HFF-Myc (cell line): ENCODE results near the gene GFY.

Experiments
- DNase-seq: peaks from one replicate; pipeline ENCODE4 v3.0.0-alpha.2; 2011; ENCODE audit warnings: low read depth; ENCODE audit errors: extremely low read depth
- H3K4me3 ChIP-seq: replicated peaks from 2 replicates; pipeline ENCODE4 v1.5.1; 2011; ENCODE audit warnings: low read depth, mild to moderate bottlenecking, control low read depth, low read length
- TF ChIP-seq, protein P1 (sequence below): IDR thresholded peaks from 2 replicates; pipeline ENCODE4 v1.5.1; 2012; ENCODE audit warnings: mild to moderate bottlenecking, low read depth, low read length, control low read depth; ENCODE audit errors: missing control alignments

The GFY gene

DNA sequence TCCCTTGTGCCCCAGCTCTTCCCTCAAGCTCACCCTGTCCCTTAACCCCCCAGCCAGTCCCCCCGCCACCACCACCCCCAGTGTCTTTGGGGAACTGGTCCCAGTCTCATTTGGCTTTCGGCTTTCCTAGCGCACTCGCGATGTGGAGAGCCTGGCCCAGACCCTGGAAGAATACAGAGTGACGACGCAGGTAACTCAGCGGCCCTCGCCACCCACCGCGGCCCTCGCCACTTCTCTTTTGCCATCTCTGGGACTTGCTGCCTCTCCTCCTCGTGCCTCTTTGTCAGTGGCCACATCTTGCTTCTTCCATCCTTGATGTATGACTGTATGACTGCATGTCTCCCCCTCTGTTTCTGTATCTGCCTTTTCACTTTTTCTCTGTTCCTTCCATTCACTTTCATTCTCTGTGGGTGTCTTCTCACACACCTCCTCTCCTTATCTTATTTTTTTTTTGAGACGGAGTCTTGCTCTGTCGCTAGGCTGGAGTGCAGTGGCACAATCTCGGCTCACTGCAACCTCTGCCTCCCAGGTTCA is 17.6 kb upstream of the GFY start:
- no peak overlapping the region for H3K4me3 ChIP-seq
- TF ChIP-seq, protein P1, sequence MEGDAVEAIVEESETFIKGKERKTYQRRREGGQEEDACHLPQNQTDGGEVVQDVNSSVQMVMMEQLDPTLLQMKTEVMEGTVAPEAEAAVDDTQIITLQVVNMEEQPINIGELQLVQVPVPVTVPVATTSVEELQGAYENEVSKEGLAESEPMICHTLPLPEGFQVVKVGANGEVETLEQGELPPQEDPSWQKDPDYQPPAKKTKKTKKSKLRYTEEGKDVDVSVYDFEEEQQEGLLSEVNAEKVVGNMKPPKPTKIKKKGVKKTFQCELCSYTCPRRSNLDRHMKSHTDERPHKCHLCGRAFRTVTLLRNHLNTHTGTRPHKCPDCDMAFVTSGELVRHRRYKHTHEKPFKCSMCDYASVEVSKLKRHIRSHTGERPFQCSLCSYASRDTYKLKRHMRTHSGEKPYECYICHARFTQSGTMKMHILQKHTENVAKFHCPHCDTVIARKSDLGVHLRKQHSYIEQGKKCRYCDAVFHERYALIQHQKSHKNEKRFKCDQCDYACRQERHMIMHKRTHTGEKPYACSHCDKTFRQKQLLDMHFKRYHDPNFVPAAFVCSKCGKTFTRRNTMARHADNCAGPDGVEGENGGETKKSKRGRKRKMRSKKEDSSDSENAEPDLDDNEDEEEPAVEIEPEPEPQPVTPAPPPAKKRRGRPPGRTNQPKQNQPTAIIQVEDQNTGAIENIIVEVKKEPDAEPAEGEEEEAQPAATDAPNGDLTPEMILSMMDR, result no peak
- DNase-seq, result no peak

DNA sequence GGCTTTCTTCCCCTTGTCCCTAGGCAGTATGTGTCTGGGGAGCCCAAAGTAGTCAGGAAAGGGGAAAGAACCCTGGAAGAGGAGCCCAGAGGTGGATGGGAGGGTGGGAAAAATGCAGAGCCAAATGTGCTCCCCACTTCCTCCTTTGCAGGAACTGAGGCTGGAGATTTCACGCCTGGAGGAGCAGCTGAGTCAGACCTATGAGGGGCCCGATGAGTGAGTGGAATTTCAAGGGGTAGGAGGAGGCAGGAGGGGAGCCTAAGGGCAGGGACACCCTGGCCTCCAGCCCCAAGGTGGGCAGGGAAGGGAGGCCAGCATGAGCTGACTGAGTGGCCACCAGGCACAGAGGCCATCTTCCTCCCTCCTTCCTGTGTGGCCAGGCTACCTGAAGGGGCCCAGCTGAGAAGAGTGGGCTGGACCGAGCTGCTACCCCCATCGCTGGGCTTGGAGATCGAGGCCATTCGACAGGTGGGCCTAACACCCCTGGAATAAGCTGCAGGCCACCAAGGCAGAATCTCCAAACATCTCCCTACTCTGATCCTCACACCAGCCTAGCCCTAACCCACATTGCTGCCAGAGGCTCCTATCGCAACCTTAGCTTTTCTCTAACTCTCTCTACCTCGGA is 16.3 kb upstream of the GFY start:
- TF ChIP-seq, protein P1, result no peak
- DNase-seq, result no peak
- H3K4me3 ChIP-seq, result no peak overlapping the region

DNA sequence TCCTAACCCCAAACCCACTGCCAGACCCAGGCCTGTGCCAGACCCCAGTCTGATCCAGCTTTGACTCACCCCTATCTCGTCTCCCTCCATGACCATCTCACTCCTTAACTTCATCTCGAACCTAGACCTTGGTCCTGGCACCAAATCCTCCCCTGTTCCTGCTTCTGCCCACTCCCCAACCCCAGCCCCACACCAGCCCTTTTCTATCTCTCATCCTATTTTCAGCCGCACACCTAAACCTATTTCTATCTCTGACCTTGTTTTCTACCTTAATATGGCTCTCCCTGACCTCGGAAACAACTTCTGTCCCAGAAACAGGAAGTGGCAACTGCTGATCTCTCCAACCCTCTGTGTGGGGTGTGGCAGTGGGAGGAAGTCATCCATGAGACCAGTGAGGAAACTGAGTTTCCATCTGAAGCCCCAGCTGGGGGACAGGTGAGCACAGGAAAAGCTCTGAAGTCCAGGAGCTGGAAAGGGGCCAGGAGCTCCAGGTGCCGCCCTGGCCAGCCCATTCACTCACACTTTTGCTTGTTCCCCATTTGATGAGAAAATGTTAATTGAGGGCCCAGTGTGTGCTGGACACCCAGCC is 15.7 kb upstream of the GFY start:
- TF ChIP-seq, protein P1, result no peak
- no peak overlapping the region for H3K4me3 ChIP-seq
- no peak for DNase-seq

DNA sequence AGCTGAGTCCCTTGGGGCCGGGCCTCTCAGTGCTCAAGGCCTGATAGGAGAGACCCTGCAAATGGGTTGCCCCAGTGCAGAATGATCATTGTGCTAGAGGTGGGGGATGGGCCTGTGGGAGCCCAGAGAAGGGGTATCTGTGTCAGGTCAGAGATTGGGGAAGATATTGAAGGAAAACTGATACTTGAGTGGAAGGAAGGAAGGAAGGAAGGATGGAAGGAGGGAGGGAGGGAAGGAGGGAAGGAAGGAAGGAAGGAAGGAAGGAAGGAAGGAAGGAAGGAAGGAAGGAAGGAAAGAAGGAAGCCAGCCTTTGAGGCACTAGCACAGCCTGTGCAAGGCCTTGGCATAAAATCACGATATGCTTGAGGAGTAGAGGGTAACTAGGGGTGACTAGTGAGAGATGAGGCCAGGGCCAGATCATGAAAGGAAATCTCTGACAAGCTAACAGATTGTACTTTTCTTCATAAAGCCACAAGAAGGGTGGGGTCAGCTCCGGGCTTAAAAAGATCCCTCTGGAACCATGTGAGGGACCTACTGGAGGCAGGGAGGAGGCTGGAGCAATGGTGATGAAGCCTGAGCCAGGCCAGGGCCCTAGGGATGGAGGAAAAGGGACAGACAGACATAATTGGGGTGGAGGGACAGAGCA is 13.4 kb upstream of the GFY start:
- no peak for DNase-seq
- H3K4me3 ChIP-seq, result no peak overlapping the region
- TF ChIP-seq, protein P1, result no peak

DNA sequence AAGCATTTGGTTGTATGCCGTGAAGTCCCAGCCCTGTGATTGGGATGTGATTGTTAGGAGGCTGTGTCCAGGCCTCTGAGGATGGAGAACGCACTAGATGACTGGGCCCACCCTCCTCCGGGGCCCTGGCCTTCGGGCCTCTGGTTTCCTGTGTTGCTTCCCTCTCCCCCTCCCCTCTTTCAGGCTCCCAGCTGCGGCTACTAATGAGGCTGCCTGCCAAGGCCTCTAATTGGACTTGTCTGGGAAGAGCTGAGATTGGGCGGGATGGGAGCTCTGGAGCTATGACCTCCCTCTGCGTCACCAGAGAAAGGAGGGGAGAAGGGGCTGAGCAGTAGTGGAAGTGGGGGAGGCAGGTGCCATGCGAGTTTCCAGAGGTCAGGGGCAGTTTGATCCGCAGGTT is 11.8 kb upstream of the GFY start:
- TF ChIP-seq, protein P1, result no peak
- no peak overlapping the region for H3K4me3 ChIP-seq
- no peak for DNase-seq

DNA sequence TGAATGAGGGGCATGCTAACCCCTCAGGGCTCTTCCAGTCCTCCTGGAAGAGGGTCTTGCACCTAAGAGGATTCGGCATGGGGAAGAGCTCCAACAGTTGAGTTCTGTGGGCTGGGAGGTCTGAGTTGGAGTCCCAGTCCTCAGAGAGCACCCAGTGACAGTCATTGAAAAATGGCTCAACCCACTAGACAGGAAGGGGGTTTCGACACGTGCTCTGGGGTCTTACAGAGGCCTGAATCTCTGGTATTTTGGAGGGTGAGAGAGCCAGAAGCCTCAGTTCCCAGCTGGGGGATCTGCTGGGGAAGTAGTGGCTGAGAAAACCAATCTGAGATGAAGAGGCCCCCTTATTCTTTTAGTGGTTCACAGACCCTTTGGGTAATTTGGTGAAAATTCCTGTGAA is 10.9 kb upstream of the GFY start:
- no peak for DNase-seq
- TF ChIP-seq, protein P1, result no peak
- H3K4me3 ChIP-seq, result no peak overlapping the region
